ENCODE data around the gene HECW1.

The HECW1 gene

GRCh38 chr7:43379210-43379609, 266.8 kb downstream of the HECW1 start:
- DNase-seq = no peak

DNA sequence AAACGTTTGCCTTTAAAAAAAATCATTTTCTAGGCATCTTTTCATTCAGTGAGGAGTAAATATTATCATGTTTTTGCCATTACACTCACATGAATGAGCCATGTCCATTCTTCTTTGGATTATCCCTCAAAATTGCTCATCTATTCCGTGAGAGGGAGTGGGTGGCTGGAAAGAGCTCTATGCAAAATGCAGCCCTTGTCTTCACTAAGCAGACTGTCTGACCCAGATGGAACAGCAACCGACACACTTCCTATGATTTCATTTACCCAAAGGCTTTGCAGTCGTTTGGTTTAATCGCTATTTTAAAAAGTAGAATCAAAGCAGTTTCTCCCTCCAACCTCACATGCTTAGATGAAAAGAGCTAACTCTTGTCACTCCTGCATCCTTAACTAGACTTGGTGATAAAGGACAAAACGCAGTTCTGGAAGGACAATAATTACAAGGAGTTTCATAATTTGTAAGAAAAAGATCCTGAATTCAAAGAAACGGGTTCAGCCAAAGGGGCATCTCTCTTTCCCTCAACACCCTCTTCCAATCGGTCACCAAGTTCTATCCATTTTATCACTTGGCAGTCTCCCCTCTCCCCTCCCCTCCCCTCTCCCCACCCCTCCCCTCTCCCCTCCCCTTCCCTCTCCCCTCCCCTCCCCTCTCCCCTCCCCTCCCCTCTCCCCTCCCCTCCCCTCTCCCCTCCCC, 272.3 kb downstream of the HECW1 start:
- DNase-seq = no peak

DNA sequence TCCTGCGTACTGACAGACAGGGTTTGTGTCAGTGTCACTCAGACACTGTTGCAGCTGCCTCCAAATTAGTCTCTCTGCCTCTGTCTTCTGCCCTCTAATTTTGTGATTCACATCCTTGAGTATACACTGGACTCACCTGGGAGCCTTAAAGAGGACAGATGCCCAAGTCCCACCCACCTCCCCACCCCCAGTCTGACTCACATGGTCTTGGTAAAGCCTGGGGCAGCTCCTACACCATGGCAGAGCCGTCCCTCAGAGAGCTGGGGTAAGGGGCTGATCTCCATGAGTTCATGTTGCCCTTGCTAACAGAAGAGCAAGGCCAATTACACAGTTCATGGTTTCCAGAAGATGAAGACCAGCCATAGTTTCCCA, 272.8 kb downstream of the HECW1 start:
- no peak for DNase-seq

DNA sequence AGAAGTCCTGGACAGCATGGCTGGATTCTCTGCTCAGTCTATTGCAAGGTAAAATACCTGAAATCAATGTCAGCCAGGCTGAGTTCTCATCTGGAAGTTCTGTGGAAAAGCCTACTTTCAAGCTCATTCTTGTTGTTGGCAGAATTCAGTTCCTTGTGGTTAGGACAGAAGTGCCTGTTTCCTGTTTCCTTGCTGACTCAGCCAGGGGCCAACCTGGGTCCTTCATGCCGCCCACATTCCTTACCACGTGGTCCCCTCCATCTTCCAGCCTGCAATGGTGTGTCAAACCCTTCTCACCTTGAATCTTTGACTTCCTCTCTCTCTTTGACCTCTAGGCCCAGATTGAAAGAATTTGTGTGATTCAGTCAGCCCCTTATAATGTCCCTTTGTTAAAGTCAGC, 273.4 kb downstream of the HECW1 start:
- no peak for DNase-seq

DNA sequence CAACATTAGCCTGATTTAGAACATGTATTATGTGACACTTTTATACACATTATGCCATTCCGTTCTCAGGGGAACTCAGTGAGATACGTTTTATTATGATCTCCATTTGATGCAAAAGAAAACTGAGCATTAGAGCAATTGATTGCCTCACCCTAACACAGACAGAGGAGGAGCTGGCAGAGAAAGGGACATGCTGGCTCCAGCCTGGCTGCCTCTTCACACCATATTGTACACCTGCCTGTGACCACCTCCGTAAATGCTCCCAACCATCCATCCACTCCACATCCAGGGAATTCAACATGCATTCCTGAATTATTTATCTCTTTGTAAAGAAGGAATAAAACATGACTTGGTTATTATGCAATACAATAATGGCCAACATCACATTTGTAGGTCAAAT, 275.5 kb downstream of the HECW1 start:
- no peak for DNase-seq

DNA sequence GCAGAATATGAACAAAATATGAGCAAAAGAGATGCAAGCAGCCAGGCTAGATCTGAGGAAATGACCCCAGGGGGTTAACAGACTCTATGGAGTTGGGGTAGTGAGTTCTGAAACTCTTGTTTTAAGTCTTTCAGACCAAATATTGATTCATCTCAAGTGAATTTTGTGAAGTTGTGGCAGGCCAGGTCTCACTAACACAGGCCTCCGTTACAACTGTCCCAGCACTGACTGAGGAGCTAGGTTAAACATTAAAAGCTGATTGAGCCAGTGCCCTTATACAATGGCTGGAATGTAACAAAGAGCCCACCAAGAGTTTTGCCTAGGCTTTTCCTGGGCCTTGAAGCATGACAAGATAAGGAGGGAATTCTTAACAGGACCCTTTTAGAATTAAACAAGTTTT, 278.1 kb downstream of the HECW1 start:
- DNase-seq = no peak

- no peak for DNase-seq
These were observed 279.1 kb downstream of the HECW1 start for GRCh38 chr7:43391518-43391917.

- no peak for DNase-seq
These were observed 280.3 kb downstream of the HECW1 start for GRCh38 chr7:43392638-43393330.

GRCh38 chr7:43394441-43395130, 282.1 kb downstream of the HECW1 start:
- DNase-seq = no peak

GRCh38 chr7:43395351-43395750, 282.9 kb downstream of the HECW1 start:
- DNase-seq = no peak

- DNase-seq = no peak
These were observed 283.8 kb downstream of the HECW1 start for GRCh38 chr7:43396187-43396740.

GRCh38 chr7:43398831-43399230, 286.4 kb downstream of the HECW1 start:
- no peak for DNase-seq

GRCh38 chr7:43405948-43406347, 293.5 kb downstream of the HECW1 start:
- no peak for DNase-seq

- DNase-seq = no peak
These were observed 294.5 kb downstream of the HECW1 start for GRCh38 chr7:43406961-43407360.

DNA sequence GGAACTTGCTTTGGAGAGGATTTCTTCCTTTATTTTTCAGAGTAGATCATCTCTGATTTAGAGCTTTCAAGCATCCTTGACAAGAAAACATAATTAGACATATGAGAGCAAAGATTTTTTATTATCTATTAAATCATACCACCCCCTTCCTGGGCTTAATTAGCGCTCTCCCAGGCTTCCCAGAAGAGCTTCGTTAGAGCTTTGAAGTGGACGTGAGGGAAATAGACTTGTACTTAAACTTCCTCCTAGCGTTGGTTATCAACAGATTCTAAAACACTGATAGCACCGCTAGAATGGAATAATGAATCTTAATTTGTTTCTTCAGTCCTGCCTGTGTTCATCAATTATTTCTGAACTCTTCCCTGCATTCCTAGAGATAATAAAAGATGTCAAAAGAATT, 296.5 kb downstream of the HECW1 start:
- DNase-seq = no peak

DNA sequence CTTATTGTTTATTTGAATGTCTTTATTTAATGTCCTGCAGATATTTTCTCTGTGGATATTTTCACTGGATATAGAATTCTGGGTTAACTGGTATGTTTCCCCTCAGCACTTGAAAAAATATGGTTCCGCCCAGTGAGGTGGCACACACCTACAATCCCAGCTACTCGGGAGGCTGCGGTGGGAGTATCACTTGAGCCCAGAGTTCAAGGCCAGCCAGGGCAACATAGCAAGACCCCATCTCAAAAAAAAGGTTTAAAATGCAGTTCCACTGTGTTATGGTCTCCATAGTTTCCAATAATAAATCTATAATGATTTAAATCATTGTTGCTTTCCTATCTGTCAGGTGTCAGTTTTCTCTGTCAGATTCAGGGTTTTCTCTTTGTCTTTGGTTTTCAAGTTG, 305.0 kb downstream of the HECW1 start:
- no peak for DNase-seq

DNA sequence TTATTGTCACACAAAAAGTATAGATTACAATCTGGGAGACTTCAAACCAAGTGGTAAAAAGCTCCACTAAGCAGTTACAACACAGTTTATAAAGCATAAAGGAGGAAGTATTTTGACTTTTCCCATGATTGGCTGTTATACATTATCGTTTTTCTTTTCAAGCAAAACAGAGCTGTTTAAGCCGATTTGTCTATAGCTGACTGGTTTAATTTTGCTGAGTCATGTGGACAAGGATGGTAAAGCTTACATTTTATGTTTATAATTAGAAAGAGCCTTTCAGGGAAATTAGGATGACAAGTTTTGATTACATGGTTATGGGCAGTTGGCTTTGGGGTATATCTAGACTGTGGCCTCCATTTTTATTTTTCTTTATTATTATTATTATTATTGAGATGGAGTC, 318.0 kb downstream of the HECW1 start:
- no peak for DNase-seq

- no peak for DNase-seq
These were observed 318.7 kb downstream of the HECW1 start for GRCh38 chr7:43431020-43431595.

DNA sequence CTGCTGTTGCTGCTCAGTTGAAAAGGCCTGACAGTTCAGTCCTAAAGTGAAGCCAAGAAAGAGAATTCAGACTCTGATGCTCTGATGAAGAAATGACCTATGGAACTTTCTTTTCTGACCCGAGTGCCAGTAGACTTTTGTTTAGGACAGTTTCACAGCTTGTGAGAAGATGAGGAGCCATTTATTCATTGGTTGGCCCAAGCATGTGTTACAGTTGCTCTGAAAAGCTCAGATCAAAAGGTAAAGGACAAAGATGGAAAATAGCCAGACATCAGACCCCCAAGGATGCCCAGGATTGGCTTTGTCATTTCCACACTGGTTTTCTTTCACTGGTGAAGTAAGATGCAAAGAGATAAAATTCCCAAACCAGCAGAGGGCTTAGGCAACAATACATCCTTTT, 321.2 kb downstream of the HECW1 start:
- DNase-seq = no peak

DNA sequence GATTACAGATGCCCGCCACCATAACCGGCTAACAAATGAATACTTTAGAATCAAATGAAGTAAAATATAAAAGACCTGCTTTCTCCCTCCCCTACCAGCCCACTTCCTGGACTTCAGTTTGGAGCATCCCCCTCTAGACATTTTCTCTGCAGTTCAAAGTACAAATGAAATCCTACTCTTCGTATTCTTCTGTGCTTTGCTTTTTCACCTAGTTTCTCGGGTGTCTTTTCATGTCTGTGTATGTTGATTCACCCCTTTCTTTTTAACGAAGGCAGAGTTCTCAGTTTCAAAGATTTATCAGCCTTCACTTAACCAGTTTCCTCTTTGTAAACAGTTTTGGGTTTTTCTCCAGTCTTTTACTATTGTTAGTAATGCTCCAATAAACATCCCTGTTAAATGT, 324.6 kb downstream of the HECW1 start:
- no peak for DNase-seq

GRCh38 chr7:43438897-43439479, 326.5 kb downstream of the HECW1 start:
- DNase-seq = no peak

DNA sequence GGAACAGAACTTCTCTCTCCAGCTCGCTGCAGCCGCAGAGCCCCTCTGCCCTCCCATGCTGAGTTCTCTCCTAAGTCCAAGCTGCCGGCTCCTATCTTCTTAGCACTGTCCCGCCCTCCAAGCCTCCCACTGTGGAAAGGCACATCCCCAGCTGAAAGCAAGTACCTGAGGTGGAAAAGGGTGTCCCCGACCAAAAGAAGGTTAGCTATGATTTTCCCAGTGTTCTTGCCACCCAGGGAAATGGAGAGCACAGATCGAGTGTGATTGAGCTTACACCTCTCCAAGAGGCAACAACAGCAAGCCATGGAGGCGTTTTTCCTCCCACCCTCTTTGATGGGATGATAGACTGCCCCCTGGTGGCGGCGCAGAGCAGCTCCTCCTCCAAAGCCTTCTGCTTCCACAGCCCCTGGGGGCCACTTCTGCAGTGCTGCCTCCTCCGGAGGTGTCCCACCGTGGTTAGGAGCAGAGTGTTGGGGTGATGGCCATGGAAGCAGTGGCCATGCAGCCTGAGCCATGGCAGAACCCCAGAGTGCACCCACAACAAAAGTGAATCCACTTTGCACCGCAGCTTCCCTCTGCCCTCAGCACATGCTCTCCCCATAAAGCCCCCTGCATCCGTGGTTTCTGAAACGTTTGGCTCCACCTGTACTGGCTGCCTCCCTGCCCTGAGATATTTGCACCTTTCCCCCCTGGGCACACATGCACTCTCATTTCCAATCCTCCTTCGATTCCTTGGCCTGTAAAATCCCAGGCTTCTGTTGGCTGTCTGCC, 327.4 kb downstream of the HECW1 start:
- DNase-seq = peak; percentile 44

Measured in activated gamma-delta T cell treated with Interleukin-2 at 50 U/mL for 16 hours (primary cell).